HG03159 (cell line): Measurements from ENCODE around the gene U2AF2.

Experiments used
- ATAC-seq: cut with Tn5 transposase; IDR thresholded peaks from one replicate; pipeline ENCODE4 v1.9.1; 2021; ENCODE audit warnings: mild to moderate bottlenecking, moderate library complexity; ENCODE audit not compliant: unreplicated experiment

Gene U2AF2

DNA sequence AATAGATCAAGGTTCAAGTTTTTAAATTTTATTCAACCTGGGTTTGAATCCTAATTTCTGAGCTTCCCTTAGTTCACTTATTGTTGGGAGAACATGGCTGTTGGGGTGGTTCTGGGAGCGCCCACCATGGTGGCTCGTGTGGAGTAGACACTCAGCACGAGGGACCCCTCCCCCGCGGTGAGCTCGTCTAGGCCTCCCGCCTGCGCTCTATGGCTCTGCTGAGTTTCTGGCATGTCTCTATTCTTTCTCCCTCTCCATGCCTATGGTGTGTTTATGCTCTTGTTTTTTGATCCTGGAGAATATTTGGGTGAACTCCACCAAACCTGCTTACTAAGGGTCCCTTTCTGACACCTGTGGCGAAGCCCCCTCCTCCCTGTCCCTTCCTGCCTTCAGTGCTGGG lies 18.6 kb downstream of the U2AF2 start:
- no peak for ATAC-seq

- no peak for ATAC-seq
Measured at GRCh38 chr19:55673889-55674288, 19.1 kb downstream of the U2AF2 start.

GRCh38 chr19:55674459-55674840 lies 19.6 kb downstream of the U2AF2 start:
- ATAC-seq: no peak

DNA sequence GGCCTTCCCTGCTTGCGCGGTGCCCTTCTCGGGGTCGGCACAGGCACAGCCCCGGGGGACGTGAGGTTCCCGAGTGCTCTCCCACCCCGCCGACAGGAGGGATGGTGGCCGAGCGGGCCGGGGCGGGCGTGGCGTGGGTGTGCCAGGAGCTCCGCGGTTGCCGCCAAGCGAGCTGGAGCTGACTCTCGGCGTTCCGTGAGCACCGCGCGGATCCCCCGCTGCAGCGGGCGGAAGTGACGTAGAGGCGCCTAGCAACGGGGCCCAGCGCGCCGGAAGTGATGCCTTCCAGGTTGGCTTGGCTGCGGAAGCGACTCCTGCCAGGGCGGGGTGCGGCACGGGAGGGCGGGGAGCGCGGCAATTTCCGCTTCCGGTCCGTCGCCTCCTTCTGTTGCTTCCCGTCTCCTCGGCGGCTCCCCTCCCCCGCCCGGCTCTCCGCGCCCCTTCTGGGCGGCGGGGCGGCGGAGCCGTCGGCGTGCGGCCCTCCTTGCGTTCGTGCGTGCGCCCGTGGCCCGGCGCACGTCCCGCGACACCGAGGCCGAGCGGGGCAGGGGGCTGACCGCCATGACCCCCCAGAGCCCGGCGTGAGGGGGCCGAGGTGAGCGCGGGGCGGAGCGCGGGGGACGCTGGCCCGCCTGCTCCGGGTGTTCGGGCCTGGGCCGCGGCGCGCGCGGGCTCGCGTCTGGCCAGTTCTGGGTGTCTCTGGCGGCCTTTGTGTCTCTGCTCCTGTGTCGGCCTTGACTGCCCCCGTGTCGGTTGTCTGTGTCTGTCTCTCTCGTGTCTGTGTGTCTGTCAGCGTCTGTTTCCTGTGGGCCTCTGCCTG lies 20.2 kb downstream of the U2AF2 start, which contains the start of gene EPN1:
EPN1 (plus strand) TSS at position 386 of the 820 bp plus-strand sequence. CDS start 3,402 bp downstream, outside the sequence.
- ATAC-seq: peak; percentile 59

DNA sequence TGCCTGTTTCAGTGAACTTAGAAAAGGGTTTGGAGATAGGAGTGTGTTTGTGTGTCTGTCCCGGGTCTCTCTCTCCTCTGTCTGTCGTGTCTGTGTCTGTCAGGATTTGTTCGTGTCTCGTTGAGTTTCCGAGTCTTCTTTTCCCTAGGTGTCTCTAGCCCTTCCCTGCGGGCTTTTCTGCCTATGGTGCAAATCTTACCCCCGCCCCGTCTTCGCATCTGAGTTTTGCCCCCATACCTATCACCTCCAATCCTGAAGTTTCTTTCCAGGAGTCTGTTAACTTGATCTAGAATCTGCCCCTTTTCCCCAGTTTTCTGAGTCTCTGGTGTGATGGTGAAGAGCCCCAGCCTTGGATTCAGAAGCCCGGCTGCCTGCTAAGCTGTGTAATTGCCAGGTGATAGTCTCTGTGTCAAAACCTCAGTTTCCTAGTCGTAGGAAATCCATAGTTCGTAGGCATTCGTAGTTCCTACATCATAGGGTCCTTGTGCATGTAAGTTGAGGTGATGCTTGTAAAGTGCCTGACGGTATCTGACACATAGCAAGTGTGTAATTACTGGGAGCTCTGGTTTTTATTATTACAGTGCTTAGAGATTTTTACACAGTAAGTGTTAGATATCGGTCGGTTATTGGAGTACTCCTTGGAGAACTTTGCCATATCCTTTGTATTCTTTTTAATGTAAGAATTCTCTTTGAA lies 21.0 kb downstream of the U2AF2 start:
- no peak for ATAC-seq

DNA sequence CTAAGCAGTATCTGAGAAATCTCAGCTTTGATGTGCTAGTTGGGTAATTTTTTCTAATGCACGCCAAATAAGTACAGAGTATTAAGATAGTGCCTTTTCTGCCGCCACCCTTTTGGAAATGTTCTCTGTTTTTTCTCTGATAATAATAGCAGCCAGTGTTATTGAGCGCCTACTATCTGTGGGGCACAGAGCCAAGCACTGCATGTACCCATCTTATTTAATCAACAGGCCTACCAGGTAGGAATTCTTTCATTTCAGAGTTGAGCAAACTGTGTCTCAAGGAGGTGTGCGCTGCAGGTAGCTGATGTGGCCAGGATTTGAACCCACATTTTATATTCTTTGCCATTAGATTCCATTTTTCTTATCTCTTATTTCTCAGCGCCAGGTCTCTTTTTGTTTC lies 21.5 kb downstream of the U2AF2 start:
- ATAC-seq: no peak

GRCh38 chr19:55676889-55677505 lies 22.2 kb downstream of the U2AF2 start:
- ATAC-seq: no peak

GRCh38 chr19:55677572-55678028 lies 22.8 kb downstream of the U2AF2 start:
- ATAC-seq: no peak

DNA sequence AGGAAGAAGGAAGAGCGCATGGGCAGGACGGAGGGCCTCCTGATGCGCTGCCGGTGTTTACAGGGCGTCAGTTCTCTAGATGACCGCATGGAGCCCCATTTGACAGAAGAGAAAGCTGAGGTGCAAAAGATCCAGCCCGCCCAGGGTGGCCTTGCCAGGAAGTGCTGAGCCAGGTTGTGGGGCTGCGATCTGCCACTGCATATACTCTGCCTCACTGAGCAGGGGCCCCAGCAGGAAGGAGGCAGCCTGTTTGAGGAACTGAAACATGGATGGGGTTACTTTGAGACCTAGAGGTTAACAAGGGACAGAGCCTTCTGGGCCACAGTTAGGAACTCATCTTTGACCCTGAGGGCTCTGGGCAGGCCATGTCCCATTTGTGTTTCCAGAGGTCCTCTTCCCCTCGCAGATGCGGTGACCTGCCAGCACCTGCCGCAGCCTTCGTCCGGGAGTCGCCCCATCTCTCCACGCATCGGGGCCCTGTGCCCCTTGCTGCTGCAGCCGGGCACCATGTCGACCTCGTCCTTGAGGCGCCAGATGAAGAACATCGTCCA lies 23.4 kb downstream of the U2AF2 start:
- ATAC-seq: peak; percentile 76

DNA sequence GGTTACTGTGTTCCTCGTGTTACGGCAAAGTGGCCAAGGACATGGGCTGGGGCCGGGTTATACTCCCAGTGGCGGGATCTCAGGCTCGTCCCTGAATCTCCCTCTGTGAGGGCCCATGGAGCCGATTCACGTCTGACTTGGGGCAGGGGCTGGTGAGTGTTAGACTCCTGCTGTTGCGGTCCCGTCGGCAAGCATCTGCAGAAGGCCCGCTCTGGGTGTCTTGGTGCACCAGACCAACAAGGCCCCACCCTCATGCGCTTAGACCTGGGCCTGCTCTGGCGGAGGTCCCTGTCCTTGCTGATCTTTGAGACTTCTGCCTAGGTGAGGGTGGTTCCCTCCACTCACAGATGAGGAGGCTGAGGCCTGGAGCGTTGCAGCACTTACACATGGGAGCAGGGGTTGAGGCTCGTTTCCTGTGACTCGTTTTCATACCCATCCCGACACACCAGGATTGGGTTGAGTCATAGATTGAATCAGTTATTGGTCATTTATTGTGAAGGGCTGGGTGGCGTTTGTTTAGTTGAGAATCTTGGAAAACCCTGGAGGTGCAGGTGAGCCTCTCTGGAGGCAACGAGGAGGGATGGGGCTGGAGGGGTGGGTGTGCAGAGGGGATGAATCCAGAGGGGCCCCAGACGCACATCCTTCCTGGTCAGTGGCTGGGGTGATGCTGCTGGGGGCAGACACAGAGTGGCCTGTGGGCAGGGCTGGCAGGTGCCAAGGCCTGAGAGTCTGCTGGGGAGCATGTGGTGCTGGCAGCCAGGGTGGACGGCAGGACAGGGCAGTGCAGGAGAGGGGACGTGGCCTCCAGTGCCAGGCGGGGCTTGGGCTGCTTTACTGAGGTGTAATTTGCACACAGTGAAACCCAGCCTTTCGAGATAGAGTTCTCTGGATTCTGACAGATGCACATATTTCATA lies 24.8 kb downstream of the U2AF2 start:
- no peak for ATAC-seq

DNA sequence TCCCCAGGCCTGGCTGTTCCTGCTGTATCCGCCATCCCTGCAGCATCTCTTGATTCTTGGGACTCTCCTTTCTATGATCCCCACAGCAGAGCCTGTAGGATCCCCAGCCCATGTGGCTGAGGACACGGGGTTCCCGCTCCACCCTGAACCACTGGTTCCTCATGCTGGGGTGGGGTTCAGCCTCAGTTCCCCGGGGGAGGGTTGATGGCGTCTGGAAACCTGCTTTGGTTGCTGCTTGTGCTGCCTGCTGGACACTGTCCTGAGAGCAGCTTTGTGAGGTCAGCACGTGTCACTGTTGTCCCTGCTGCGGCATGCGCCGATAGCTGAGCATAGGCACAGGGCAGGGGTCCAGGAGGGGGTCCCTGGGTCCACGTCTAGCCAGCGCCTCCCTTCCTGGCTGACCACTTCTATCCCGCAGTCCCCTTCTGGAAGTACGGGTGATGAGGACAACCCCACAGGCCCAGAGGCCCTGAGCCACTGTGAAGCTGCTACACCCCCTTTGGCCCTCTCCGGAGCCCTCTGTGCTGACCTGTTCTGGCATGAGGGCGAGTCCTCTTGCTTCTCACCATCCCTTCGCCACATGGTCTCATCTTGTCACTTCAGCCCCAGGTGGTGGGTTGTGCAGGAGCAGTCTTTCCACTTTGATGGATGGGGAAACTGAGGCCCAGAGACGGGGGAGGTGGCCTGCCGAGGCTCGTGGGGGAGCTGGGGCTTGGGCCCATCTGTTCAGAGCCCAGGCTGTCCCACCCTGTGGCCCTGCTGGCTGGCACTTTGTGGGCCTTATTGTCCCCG lies 25.7 kb downstream of the U2AF2 start:
- ATAC-seq: no peak

DNA sequence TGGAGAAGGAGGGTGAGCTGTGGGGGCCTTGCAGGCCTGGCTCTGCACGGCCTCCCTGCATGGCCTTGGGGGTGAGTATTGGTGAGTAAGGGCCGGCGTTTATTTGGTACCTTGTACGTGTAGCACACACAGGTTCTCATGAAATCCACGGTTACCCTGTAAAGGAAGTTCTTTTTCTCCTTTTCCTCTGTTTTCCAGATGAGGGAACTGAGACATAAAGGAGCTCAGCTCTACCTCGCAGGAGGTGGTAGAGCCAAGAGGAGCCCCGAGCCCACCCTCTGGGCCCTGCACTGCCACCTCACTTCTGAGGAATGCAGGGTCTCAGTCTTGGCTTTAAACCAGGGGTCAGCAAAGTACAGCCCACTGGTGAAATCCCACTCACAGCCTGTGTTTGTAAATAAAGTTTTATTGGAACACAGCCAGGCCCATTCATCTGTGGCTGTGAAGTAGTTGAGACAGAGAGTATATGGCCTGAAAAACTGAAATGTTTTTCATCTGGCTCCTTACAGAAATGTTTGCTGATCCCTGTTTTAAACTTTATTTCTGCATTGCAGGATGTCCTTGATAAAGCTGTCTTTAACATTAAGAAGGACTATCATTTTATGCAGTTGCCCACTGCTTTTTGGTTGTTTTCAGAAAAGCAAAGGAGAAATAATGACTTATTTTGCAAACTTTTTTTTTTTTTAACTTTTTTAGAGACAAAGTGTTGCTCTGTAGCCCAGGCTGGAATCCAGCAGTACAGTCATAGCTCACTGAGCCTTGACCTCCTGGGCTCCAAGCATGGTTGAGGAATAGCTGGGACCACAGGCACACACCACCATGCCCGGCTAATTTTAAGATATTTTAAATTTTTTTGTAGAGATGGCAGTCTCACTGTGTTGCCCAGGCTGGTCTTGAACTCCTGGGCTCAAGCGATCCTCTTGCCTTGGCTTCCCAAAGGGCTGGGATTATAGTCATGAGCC lies 26.6 kb downstream of the U2AF2 start:
- no peak for ATAC-seq

DNA sequence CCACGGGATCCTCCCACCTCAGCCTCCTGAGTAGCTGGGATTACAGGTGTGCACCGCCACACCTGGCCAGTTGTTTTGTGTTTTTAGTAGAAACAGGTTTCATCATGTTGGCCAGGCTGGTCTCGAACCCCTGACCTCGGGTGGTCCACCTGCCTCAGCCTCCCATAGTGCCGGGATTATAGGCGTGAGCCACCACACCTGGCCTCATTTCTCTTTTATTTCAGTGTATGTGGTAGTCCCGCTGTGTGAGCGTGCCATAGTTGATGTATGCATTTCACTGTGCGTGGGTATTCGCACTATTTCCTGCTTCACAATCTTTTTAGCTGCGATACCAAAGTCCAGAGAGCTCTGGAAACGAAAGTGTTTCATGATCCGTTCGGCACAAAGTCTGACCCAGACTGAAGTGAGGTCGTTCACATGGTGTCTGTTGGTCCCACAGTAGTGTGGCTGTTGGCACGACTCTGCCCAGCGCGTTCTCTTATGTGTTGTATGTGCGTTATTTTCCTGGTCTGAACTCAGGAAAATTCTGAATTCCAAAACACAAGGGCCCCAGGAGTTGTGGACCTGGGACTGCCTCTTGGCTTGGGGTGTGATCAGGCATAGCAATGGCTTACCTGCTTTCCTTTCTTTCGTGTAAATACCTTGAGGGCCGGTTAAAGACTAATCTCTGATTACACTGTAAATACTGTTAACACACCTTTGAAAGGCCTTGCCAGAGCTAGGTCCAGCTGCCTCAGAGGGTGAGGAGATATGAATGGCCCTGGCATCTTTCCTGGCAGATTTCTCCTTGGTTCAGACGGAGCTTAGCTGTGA lies 28.8 kb downstream of the U2AF2 start:
- ATAC-seq: no peak

GRCh38 chr19:55684946-55685681 lies 30.3 kb downstream of the U2AF2 start:
- no peak for ATAC-seq

DNA sequence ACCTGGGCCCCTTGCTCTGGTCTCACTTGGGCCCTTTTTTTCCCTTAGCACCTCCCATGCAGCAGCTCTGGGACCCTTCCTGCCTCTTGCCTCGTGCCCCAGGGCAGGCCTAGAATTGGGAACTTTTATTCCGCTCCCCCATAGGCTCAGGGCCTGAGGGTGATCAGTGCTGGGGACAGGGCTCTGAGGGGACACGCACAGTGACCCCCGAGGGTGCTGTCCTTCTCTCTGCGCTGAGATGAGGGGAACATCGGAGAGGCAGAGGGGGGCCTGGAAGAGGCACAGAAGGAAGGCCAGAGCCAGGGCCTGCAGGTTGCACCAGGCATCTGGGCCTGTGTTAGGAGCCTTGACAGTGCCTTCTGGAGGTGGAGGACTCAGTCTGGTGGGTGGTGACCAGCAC lies 30.9 kb downstream of the U2AF2 start:
- ATAC-seq: no peak

GRCh38 chr19:55686311-55687050 lies 31.6 kb downstream of the U2AF2 start:
- ATAC-seq: no peak
